ENCODE data around the gene PLAU. TPM values are rescaled to one million over a fixed set of nuclear protein-coding genes. Genes with fewer than 3 reads are reported as not detected.

Gene PLAU
- total and polyA plus RNA-seq, 2 of the 13 experiments (the other 11 are each of a cell fraction or from before 2014, with no cell fraction given): 0.45 to 11.2 TPM

DNA sequence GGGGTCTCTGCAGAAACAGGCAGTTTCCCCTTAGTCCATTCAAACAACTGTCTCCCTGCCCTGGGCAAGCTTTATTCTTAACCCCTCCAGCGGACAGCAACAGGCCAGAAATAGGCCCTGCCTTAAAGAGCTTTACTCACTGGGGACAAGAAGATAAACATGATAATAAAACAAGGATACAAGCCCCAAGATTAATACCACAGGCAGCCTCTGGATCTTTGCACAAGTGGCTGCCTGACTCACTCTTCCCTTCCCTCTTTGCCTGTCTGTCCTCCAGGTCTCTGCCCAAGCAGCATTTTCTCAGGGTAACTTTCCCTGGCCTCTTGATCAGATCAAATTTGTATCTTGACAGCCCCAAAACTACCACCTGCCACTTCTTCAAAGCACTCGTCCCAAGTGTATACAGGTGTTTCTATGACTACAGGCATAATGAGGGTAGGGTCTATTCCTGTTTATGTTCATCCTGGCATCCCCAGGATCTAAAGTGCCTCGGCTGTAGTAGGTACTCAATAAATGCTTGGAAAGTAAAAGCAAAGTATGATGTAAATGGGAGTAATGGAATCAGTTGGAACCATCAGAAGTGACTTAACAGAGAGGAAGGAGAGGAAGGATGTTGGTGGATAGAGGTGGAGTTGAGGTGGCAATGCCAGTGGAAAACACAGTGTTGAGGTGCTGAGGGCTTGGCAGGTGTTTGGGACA lies 29.6 kb upstream of the PLAU start:
- no peak overlapping the region for H3K27ac ChIP-seq (ENCODE audit: extremely low read length, insufficient read depth, low read length)
- BruUV-seq (replicated peaks): no TSS peak

More for the DNA sequence above, 29.6 kb upstream of the PLAU start:
- H3K4me3 ChIP-seq (replicated peaks in 1 of 3; ENCODE audit: insufficient read depth in 1 of 3, low read depth in 2 of 3, low read length in 3 of 3): no peak overlapping the region
- ChIA-PET CTCF (ENCODE audit: low intra/inter-chr PET ratio, low total read pairs) (interaction anchor here (3.1 kb wide), 1 partner anchor 32 kb away, joined by 60 read pairs; no protein-coding TSS in a partner anchor), POLR2A (interaction anchor here (3.0 kb wide), 1 partner anchor 41 kb away, joined by 18 read pairs; no protein-coding TSS in a partner anchor)
- in situ Hi-C loops (cut with HindIII; ENCODE audit: extremely low pct_ligation_motif_present, low pct_unique_long_range_greater_than_20kb): loop anchor here (5.0 kb wide), 1 partner anchor 34 kb away; no protein-coding TSS in a partner anchor
- TF ChIP-seq MBNL3 (CRISPR knock-in tag; conservative IDR thresholded peaks at IDR 0.05) (no peak), SYNCRIP (IDR thresholded peaks at IDR 0.05; ENCODE audit: insufficient read depth, low read depth, low read length) (no peak), REXO4 (CRISPR knock-in tag; IDR thresholded peaks at IDR 0.05; ENCODE audit: borderline replicate concordance) (no peak), ZKSCAN8 (CRISPR knock-in tag; IDR thresholded peaks at IDR 0.05; ENCODE audit: borderline replicate concordance) (no peak), XBP1 (CRISPR knock-in tag; IDR thresholded peaks at IDR 0.05) (no peak), ZNF101 (CRISPR knock-in tag; IDR thresholded peaks at IDR 0.05; ENCODE audit: borderline replicate concordance, low read depth) (no peak), CHCHD3 (CRISPR knock-in tag; IDR thresholded peaks at IDR 0.05) (no peak), ASH2L (IDR thresholded peaks at IDR 0.05; ENCODE audit: insufficient read length, low read depth, low read length) (no peak), ZBTB38 (CRISPR knock-in tag; IDR thresholded peaks at IDR 0.05) (no peak), ZIK1 (CRISPR knock-in tag; IDR thresholded peaks at IDR 0.05; ENCODE audit: borderline replicate concordance, low read depth) (no peak), ZBTB49 (CRISPR knock-in tag; IDR thresholded peaks at IDR 0.05; ENCODE audit: borderline replicate concordance) (no peak), BORCS8-MEF2B (CRISPR knock-in tag; IDR thresholded peaks at IDR 0.05) (no peak), ZBTB42 (CRISPR knock-in tag; IDR thresholded peaks at IDR 0.05) (no peak), HMG20A (CRISPR knock-in tag; IDR thresholded peaks at IDR 0.05; ENCODE audit: borderline replicate concordance) (no peak)
- TF ChIP-seq, protein P1, sequence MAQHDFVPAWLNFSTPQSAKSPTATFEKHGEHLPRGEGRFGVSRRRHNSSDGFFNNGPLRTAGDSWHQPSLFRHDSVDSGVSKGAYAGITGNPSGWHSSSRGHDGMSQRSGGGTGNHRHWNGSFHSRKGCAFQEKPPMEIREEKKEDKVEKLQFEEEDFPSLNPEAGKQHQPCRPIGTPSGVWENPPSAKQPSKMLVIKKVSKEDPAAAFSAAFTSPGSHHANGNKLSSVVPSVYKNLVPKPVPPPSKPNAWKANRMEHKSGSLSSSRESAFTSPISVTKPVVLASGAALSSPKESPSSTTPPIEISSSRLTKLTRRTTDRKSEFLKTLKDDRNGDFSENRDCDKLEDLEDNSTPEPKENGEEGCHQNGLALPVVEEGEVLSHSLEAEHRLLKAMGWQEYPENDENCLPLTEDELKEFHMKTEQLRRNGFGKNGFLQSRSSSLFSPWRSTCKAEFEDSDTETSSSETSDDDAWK (CRISPR knock-in tag; IDR thresholded peaks at IDR 0.05): no peak
- TF ChIP-seq, protein P2, sequence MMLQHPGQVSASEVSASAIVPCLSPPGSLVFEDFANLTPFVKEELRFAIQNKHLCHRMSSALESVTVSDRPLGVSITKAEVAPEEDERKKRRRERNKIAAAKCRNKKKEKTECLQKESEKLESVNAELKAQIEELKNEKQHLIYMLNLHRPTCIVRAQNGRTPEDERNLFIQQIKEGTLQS (CRISPR knock-in tag; IDR thresholded peaks at IDR 0.05): no peak
- TF ChIP-seq, protein P3, sequence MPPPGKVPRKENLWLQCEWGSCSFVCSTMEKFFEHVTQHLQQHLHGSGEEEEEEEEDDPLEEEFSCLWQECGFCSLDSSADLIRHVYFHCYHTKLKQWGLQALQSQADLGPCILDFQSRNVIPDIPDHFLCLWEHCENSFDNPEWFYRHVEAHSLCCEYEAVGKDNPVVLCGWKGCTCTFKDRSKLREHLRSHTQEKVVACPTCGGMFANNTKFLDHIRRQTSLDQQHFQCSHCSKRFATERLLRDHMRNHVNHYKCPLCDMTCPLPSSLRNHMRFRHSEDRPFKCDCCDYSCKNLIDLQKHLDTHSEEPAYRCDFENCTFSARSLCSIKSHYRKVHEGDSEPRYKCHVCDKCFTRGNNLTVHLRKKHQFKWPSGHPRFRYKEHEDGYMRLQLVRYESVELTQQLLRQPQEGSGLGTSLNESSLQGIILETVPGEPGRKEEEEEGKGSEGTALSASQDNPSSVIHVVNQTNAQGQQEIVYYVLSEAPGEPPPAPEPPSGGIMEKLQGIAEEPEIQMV (CRISPR knock-in tag; IDR thresholded peaks at IDR 0.05; ENCODE audit: low read depth): no peak
- TF ChIP-seq, protein P4, sequence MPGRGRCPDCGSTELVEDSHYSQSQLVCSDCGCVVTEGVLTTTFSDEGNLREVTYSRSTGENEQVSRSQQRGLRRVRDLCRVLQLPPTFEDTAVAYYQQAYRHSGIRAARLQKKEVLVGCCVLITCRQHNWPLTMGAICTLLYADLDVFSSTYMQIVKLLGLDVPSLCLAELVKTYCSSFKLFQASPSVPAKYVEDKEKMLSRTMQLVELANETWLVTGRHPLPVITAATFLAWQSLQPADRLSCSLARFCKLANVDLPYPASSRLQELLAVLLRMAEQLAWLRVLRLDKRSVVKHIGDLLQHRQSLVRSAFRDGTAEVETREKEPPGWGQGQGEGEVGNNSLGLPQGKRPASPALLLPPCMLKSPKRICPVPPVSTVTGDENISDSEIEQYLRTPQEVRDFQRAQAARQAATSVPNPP (CRISPR knock-in tag; IDR thresholded peaks at IDR 0.05): no peak
- intact Hi-C loops (cut with micrococcal nuclease; ENCODE audit: unreplicated experiment): no loop called here
- DNase-seq (ENCODE audit: low spot score): no peak
- no peaks in the 10 kb centered on the region for H3K79me2 ChIP-seq (ENCODE audit: insufficient read depth, low read length)
- no peak for FAIRE-seq
- H3K9me3 ChIP-seq (ENCODE audit: low read length): no peaks in the 10 kb centered on the region
- no peak overlapping the region for H3K4me2 ChIP-seq (ENCODE audit: low read depth, low read length)
- peaks cover 24% of the 10 kb centered on the region for H3K4me1 ChIP-seq (ENCODE audit: insufficient read depth, low read length)
- no peak overlapping the region for H3K9ac ChIP-seq (ENCODE audit: insufficient read depth, low read depth, low read length)
- no peaks in the 10 kb centered on the region for H3K36me3 ChIP-seq (replicated peaks in 1 of 2; ENCODE audit: control insufficient read depth in 1 of 2, insufficient read depth in 2 of 2, low read length in 2 of 2)
- no peak for ATAC-seq
- no peak overlapping the region for H2AFZ ChIP-seq (ENCODE audit: low read length)
- WGBS (ENCODE audit: low lambda C conversion rate): 0% methylated on average over 3 of the region's 3 CpGs
- no peaks in the 10 kb centered on the region for H4K20me1 ChIP-seq (ENCODE audit: insufficient read depth, low read length)
- H3K27me3 ChIP-seq (ENCODE audit: control insufficient read depth in 1 of 2, insufficient read depth in 2 of 2, low read length in 2 of 2): no peaks in the 10 kb centered on the region
